Umbilical cord (tissue), 2 donors: Measurements from ENCODE around the gene DOCK9. TPM values are rescaled to one million over a fixed set of nuclear protein-coding genes. Genes with fewer than 3 reads are reported as not detected.
A peak's percentile ranks its signal among the peaks of the same experiment; 100 is the strongest.
"Not testable (repeated sequence)": the region's sequence is repeated elsewhere in the genome, so short reads cannot be mapped to it uniquely, and the experiment has no call there.

Source experiments
- DNase-seq: peaks from one replicate; pipeline ENCODE4 v3.0.0-alpha.2; 2015; ENCODE audit warnings: low spot score
- total RNA-seq: library from RNA; depleted of rRNA; stranded (reverse); fragments of >200 nt; gene quantifications from one replicate; pipeline ENCODE4 v1.2.3, GENCODE V29; 2014; ENCODE audit warnings: low replicate concordance; ENCODE audit not compliant: insufficient read depth

The DOCK9 gene
- total RNA-seq, 1 donor from 2014 or later, result 37.8 TPM

GRCh38 chr13:98775386-98775785 is 202.5 kb downstream of the DOCK9 start:
- DNase-seq, result no peak

DNA sequence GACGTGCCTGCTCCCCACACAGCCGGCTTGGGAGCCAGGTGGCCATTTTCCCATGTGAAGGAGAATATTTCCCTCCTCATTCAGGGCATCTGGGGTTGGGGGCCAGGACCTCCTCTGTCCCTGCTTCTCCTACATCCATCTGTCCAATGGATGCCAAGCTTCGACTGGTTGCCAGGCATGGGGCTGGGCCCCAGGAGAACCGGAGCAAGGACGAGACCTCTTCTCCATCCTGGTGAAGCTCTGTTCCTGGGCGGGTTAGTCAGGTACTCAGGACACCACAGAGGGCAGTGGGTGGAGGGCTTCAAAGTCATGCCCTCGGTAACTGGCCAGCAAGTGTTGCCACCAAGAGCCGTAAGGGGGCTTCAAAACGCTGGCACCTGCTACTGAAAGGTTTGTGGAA is 203.1 kb downstream of the DOCK9 start:
- DNase-seq, result no peak

DNA sequence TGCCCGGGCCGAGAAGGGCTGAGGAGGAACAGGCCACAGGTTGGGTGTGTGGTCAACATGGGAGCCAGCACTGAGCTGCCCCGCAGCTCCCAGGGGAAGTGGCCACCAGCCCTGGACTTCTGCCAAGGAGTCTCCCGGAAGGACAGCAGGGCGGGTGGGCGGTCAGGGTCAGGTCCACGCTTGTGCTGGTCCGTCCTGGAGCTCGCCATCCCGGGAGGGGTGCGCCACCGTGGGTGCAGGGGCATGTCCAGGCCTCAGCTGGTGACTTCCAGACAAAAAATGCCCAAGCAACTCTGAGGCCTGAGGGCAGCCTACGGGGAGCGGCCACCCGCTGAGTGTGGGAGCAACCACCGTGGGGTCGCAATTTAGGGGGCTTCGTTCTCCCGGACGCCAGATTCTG is 203.9 kb downstream of the DOCK9 start:
- DNase-seq, result no peak

- DNase-seq, result no peak
These were observed 204.9 kb downstream of the DOCK9 start for GRCh38 chr13:98772794-98773452.

DNA sequence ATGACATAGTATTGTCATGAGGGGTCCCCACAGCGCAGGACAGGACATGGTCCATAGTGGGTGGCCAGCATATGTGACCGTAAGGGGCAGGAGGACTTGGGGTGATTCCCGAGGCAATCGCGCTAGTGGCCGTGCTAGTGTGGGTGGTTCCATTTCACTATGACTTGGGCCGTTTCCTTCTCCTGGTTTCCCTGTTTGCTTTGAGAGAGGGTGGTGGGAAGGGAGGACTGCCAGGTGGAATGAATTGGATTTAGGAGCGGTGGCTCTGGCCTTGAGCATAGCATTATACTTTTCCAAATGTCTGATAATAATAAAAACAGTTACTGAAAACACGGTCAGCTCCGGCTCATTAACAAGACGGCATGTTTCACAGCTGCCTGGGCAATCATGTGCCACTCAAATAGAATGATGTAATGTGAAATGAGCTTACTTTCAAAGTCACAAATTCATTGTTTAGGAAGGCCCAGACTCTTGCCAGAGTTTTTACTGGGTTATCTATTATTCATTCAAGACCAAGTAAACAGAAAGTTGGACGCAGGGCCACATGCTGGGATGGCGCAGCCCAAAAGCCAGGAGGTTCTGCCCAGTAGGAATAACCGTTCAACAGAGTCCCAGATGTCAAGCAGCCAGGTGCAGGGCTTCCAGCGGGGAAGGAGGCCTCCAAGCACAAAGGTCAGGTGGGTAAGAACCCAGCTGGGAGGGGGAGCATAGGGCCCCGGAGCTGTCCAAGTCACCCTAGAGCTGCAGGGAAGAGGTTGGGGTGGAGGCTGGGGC is 205.8 kb downstream of the DOCK9 start:
- DNase-seq, result no peak

DNA sequence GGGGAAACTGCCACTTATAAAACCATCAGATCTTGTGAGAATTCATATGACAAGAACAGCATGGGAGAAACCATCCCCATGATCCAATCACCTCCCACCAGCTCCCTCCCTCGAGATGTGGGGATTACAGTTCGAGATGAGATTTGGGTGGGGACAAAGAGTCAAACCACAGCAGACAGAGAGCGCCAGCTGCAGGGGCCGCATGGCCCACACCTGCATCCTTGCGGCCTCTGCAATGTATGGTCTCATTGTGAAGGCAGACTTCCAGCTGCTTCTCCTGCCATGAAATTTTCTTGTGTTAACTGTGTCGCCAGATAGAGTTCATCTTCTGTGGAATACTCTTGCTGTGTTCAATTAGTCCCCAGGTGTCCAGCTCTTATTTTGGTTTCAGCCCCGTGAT is 208.1 kb downstream of the DOCK9 start:
- no peak for DNase-seq

DNA sequence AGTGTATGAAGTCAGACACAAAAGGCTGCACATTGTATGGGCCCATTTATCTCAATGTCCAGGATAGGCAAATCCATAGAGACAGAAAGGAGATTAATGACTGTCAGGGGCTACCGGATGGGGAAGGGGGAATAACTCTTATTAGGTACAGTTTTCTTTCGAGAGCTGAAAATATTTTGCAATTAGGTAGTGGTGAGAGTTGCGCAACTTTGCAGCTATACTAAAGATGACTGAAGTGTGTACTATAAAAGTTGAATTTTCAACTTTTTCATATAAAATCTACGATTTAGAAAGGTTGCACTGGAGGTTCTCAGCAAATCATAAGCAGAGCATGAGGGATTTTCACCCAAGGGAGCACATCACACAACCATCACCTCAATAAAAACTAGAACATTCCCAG is 209.3 kb downstream of the DOCK9 start:
- no peak for DNase-seq

DNA sequence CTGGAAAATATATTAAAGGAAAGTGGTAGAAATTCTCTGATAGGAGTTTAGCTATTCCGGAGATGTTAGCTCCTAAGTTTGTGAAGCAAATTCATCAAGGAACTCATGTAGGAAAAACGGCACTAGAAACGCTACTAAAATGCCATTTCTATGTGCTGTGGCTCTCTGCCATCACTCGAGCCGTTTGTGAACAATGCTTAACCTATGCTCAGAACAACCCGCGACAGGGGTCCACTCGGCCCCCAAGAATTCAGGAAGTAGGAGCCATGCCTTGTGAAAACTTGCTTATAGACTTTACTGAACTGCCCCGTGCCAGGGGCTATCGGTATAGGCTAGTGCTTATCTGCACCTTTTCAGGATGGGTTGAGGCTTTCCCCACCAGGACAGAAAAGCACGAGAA is 211.2 kb downstream of the DOCK9 start:
- DNase-seq, result no peak

- no peak for DNase-seq
These were observed 211.8 kb downstream of the DOCK9 start for GRCh38 chr13:98765996-98766519.

- DNase-seq, result no peak
These were observed 215.8 kb downstream of the DOCK9 start for GRCh38 chr13:98761986-98762616.

GRCh38 chr13:98761126-98761985 is 216.5 kb downstream of the DOCK9 start:
- no peak for DNase-seq

DNA sequence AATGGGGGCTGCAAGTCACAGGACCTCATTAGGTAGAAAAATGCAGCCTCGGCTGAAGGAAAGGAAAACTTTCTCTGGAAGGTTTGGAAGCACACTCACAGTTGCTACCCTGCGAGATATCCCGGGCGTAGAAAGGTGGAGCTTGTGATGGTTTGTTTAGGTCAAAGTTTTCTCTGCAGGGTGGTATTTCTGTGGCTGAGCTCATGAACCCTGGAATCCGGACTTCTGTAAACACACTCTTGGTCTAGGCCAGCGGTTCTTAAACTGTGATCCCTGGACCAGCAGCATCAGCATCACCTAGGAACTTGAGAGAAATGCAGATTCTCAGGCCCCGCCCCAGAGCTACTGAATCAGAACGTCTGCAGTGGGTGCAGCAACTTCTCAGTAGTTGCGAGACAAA is 222.1 kb downstream of the DOCK9 start:
- no peak for DNase-seq

DNA sequence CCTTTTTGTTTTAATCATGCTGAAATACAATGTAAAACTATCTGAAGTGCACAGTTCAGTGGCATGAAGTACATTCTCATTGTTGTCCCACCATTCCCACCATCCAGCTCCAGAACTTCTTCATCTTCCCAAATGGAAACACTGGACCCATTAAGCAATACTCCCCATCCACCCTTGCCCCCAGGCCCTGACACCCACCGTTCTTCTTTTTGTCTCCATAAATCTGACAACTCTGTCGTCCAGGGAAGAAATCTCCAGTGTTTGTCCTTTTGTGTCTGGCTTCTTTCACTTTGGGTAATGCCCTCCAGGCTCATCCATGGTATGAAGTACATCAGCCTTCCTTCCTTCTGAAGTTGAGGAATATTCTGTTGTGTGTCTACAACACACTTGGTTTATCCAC is 222.7 kb downstream of the DOCK9 start:
- peak; percentile 13 for DNase-seq

GRCh38 chr13:98754468-98754867 is 223.4 kb downstream of the DOCK9 start:
- DNase-seq, result not testable (repeated sequence)

GRCh38 chr13:98752467-98753290 is 225.2 kb downstream of the DOCK9 start, which contains the start of gene SLC15A1:
Gene SLC15A1 (minus strand): TSS chr13:98752672. CDS start chr13:98752598, 74 bp downstream.
- no peak for DNase-seq

GRCh38 chr13:98751861-98752466 is 225.9 kb downstream of the DOCK9 start:
- DNase-seq, result peak; percentile 18

DNA sequence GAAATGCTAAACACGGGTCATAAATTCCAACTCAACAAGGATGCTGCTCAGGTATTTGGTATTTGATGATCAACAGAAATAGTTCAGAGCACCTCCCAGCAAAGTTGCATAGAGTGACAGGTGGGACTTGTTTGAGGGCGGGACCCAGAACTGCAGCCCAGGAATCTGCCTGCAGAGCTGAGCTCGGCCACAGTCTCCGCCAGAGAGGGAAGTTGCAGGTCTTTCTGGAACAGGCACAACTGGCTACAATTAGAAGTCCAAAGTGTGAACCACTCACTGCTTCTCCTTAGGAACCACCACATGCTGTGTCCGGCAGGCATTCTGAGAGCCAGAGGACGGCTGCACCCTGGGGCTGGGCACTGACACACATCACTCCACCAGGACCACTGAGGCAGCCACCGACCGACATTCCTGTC is 226.5 kb downstream of the DOCK9 start:
- peak; percentile 40 for DNase-seq

DNA sequence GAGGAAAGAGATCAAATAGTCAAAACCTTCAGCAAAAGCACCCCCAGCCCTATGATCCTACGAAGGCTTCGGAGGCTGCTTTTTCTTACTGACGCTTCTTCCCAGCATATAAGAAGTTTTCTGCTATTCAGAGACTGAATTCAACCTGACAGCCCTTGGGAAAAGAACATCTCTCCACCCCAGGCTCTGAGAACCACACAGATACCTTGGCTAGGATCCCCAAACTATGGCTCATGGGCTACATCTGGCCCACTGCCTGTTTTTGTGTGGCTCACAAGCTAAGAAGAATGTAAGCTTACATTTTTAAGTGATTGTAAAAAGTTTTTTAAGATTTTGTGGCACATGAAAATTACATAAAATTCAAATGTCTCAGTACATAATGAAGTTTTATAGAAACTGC is 228.4 kb downstream of the DOCK9 start:
- DNase-seq, result no peak

DNA sequence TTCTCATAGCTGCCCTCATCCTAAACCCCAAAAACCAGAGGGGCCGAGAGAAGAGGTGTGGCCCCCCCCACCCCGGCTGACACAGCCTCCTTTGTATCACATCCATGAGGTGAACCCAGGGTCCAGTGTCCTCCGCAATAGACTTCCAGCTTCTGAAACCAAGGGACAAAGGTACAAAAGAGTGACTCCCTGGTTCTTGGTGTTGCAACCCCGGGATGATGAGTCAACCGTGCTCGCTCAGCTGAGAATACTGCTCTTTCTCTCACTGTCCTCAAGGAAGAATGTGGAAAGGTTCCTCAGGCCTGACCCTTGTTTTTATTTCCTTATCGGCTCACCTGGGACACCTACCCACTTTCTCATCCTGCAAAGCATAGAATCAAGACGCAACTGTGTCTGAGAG is 230.9 kb downstream of the DOCK9 start:
- no peak for DNase-seq
